Measurements from ENCODE around the gene CHAMP1.

DNA sequence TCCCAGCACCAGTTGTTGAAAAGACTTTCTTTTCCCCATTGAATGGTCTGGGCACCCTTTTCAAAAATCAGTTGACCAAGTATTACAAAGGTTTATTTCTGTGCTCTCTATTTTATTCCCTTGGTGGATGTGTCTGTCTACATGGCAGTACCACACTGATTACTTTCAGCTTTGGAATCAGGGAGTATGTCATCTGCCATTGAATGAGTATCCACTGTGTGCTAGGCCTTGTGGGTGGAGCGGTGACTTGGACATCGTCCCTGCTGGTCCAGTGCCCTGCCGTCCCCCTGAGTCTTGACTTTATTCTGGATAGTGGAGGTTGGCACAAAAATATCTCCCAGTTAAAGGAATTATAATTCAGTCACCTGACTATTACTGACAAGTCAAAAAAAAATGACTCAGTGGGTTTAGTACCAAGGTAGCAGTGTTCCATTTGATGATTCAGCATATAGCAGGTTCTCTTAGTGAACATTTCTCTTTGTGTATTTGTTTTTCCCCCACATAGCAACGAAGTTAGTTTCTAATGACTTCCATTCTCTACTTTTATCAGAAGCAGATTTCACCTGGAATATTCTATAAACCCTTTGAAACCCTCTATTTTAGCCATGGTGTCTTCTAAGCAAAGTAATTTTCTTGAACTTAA lies 29.0 kb upstream of the CHAMP1 start:
- no peak for TF ChIP-seq KDM1A (IDR thresholded peaks at IDR 0.05; ENCODE audit: borderline replicate concordance, low read length)
- TF ChIP-seq, protein P1, sequence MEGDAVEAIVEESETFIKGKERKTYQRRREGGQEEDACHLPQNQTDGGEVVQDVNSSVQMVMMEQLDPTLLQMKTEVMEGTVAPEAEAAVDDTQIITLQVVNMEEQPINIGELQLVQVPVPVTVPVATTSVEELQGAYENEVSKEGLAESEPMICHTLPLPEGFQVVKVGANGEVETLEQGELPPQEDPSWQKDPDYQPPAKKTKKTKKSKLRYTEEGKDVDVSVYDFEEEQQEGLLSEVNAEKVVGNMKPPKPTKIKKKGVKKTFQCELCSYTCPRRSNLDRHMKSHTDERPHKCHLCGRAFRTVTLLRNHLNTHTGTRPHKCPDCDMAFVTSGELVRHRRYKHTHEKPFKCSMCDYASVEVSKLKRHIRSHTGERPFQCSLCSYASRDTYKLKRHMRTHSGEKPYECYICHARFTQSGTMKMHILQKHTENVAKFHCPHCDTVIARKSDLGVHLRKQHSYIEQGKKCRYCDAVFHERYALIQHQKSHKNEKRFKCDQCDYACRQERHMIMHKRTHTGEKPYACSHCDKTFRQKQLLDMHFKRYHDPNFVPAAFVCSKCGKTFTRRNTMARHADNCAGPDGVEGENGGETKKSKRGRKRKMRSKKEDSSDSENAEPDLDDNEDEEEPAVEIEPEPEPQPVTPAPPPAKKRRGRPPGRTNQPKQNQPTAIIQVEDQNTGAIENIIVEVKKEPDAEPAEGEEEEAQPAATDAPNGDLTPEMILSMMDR (IDR thresholded peaks at IDR 0.05; ENCODE audit: control extremely low read depth in 1 of 3, insufficient read depth in 1 of 3, low read depth in 1 of 3, low read length in 3 of 3): no peak
